ENCODE measurements around the gene DRGX. TPM values are rescaled to one million over a fixed set of nuclear protein-coding genes. Genes with fewer than 3 reads are reported as not detected.

The DRGX gene
- total RNA-seq, 2 donors from 2014 or later, result not detected

GRCh38 chr10:49398986-49399385, 3.1 kb upstream of the DRGX start:
- peaks cover 80% of the 10 kb centered on the region for H3K27me3 Mint-ChIP-seq (ENCODE audit: low read depth)
- no peak for ATAC-seq (replicated peaks in 1 of 2)
- H3K4me3 Mint-ChIP-seq, result peak overlapping the region; percentile 67 to 79

GRCh38 chr10:49398000-49398861, 2.3 kb upstream of the DRGX start:
- no peaks in the 10 kb centered on the region for H3K9me3 Mint-ChIP-seq
- no peak overlapping the region for H3K27ac Mint-ChIP-seq
- DNase-seq (peak; percentile 66 to 69), ATAC-seq (replicated peaks in 1 of 2) (peak; percentile 90 to 91)
- peaks cover 8% of the 10 kb centered on the region for H3K4me1 Mint-ChIP-seq (ENCODE audit: low read depth)
- peaks cover 0 to 2% of the 10 kb centered on the region in 2 donors for H3K36me3 Mint-ChIP-seq (ENCODE audit: insufficient read depth in 2 of 2)
- peaks cover 79% of the 10 kb centered on the region for H3K27me3 Mint-ChIP-seq (ENCODE audit: low read depth)
- peak overlapping the region; percentile 67 to 79 for H3K4me3 Mint-ChIP-seq

More at GRCh38 chr10:49398986-49399385, 3.1 kb upstream of the DRGX start:
- DNase-seq, result no peak
- Mint-ChIP-seq H3K9me3 (no peaks in the 10 kb centered on the region), H3K36me3 (ENCODE audit: insufficient read depth in 2 of 2) (peaks cover 0 to 2% of the 10 kb centered on the region in 2 donors), H3K27ac (no peak overlapping the region), H3K4me1 (ENCODE audit: low read depth) (peaks cover 8% of the 10 kb centered on the region)

GRCh38 chr10:49397036-49397999, 1.4 kb upstream of the DRGX start:
- peaks cover 78% of the 10 kb centered on the region for H3K27me3 Mint-ChIP-seq (ENCODE audit: low read depth)
- no peak overlapping the region for H3K27ac Mint-ChIP-seq
- H3K36me3 Mint-ChIP-seq (ENCODE audit: insufficient read depth in 2 of 2), result peaks cover 0 to 2% of the 10 kb centered on the region in 2 donors
- no peaks in the 10 kb centered on the region for H3K9me3 Mint-ChIP-seq
- ATAC-seq (replicated peaks in 1 of 2) (peak; percentile 41 to 43), DNase-seq (no peak)
- peaks cover 8% of the 10 kb centered on the region for H3K4me1 Mint-ChIP-seq (ENCODE audit: low read depth)
- peak overlapping the region; percentile 48 to 79 for H3K4me3 Mint-ChIP-seq

- ATAC-seq (replicated peaks in 1 of 2), result no peak
- H3K27me3 Mint-ChIP-seq (ENCODE audit: low read depth), result peaks cover 78% of the 10 kb centered on the region
- no peak overlapping the region for H3K4me3 Mint-ChIP-seq
- H3K36me3 Mint-ChIP-seq (ENCODE audit: insufficient read depth in 2 of 2), result peaks cover 0 to 2% of the 10 kb centered on the region in 2 donors
- no peak overlapping the region for H3K27ac Mint-ChIP-seq
- DNase-seq, result no peak
- H3K4me1 Mint-ChIP-seq (ENCODE audit: low read depth), result peaks cover 8% of the 10 kb centered on the region
- no peaks in the 10 kb centered on the region for H3K9me3 Mint-ChIP-seq
Measured at GRCh38 chr10:49396666-49396999, 744 bp upstream of the DRGX start.

GRCh38 chr10:49394933-49395740, 752 bp downstream of the DRGX start:
- peaks cover 8% of the 10 kb centered on the region for H3K4me1 Mint-ChIP-seq (ENCODE audit: low read depth)
- H3K4me3 Mint-ChIP-seq, result no peak overlapping the region
- H3K9me3 Mint-ChIP-seq, result no peaks in the 10 kb centered on the region
- no peak overlapping the region for H3K27ac Mint-ChIP-seq
- peaks cover 79% of the 10 kb centered on the region for H3K27me3 Mint-ChIP-seq (ENCODE audit: low read depth)
- no peak for ATAC-seq (replicated peaks in 1 of 2)
- DNase-seq, result no peak
- H3K36me3 Mint-ChIP-seq (ENCODE audit: insufficient read depth in 2 of 2), result peaks cover 0 to 2% of the 10 kb centered on the region in 2 donors

GRCh38 chr10:49393757-49394156, 2.1 kb downstream of the DRGX start:
- Mint-ChIP-seq H3K27ac (no peak overlapping the region), H3K9me3 (no peaks in the 10 kb centered on the region), H3K27me3 (ENCODE audit: low read depth) (peaks cover 79% of the 10 kb centered on the region), H3K4me3 (no peak overlapping the region), H3K4me1 (ENCODE audit: low read depth) (peaks cover 7% of the 10 kb centered on the region), H3K36me3 (ENCODE audit: insufficient read depth in 2 of 2) (peaks cover 0 to 2% of the 10 kb centered on the region in 2 donors)
- DNase-seq (no peak), ATAC-seq (replicated peaks in 1 of 2) (no peak)

- Mint-ChIP-seq H3K27me3 (ENCODE audit: low read depth) (peaks cover 77% of the 10 kb centered on the region), H3K4me1 (ENCODE audit: low read depth) (peaks cover 2% of the 10 kb centered on the region), H3K9me3 (no peaks in the 10 kb centered on the region), H3K27ac (no peak overlapping the region), H3K4me3 (no peak overlapping the region), H3K36me3 (ENCODE audit: insufficient read depth in 2 of 2) (peaks cover 0 to 2% of the 10 kb centered on the region in 2 donors)
- ATAC-seq (replicated peaks in 1 of 2) (no peak), DNase-seq (no peak)
Measured at GRCh38 chr10:49393301-49393700, 2.6 kb downstream of the DRGX start.

GRCh38 chr10:49389361-49389933, 6.4 kb downstream of the DRGX start:
- no peak for DNase-seq
- Mint-ChIP-seq H3K9me3 (no peaks in the 10 kb centered on the region), H3K27me3 (ENCODE audit: low read depth) (peaks cover 51% of the 10 kb centered on the region)

GRCh38 chr10:49388161-49388560, 7.7 kb downstream of the DRGX start:
- Mint-ChIP-seq H3K4me1 (ENCODE audit: low read depth) (no peaks in the 10 kb centered on the region), H3K36me3 (ENCODE audit: insufficient read depth in 2 of 2) (no peaks in the 10 kb centered on the region), H3K9me3 (no peaks in the 10 kb centered on the region), H3K27ac (no peak overlapping the region), H3K4me3 (no peak overlapping the region), H3K27me3 (ENCODE audit: low read depth) (peaks cover 40% of the 10 kb centered on the region)
- DNase-seq (no peak), ATAC-seq (replicated peaks in 1 of 2) (no peak)

More at GRCh38 chr10:49389361-49389933, 6.4 kb downstream of the DRGX start:
- H3K27ac Mint-ChIP-seq, result no peak overlapping the region
- no peak for ATAC-seq (replicated peaks in 1 of 2)
- no peak overlapping the region for H3K4me3 Mint-ChIP-seq
- H3K4me1 Mint-ChIP-seq (ENCODE audit: low read depth), result no peaks in the 10 kb centered on the region
- H3K36me3 Mint-ChIP-seq (ENCODE audit: insufficient read depth in 2 of 2), result no peaks in the 10 kb centered on the region

- Mint-ChIP-seq H3K27ac (no peak overlapping the region), H3K4me1 (ENCODE audit: low read depth) (no peaks in the 10 kb centered on the region), H3K9me3 (no peaks in the 10 kb centered on the region), H3K4me3 (no peak overlapping the region), H3K36me3 (ENCODE audit: insufficient read depth in 2 of 2) (no peaks in the 10 kb centered on the region), H3K27me3 (ENCODE audit: low read depth) (peaks cover 34% of the 10 kb centered on the region)
- DNase-seq (no peak), ATAC-seq (replicated peaks in 1 of 2) (no peak)
Measured at GRCh38 chr10:49387071-49387470, 8.8 kb downstream of the DRGX start.

- Mint-ChIP-seq H3K36me3 (ENCODE audit: insufficient read depth in 2 of 2) (no peaks in the 10 kb centered on the region), H3K27me3 (ENCODE audit: low read depth) (peaks cover 28% of the 10 kb centered on the region), H3K27ac (no peak overlapping the region), H3K4me1 (ENCODE audit: low read depth) (no peaks in the 10 kb centered on the region), H3K4me3 (no peak overlapping the region), H3K9me3 (no peaks in the 10 kb centered on the region)
- no peak for ATAC-seq (replicated peaks in 1 of 2)
- no peak for DNase-seq
Measured at GRCh38 chr10:49385939-49386922, 9.7 kb downstream of the DRGX start.
